MM.1S (cell line): ENCODE data around the gene MYOZ3.
A peak's percentile ranks its signal among the peaks of the same experiment; 100 is the strongest.

ENCODE experiments used
- DNase-seq: peaks from one replicate; pipeline ENCODE4 v3.0.0-alpha.2; 2015
- H2AFZ ChIP-seq: fragments of 300-600 bp; sonication (generic); 2 replicates; pipeline ENCODE4 v1.6.0; 2016; ENCODE audit warnings: antibody characterized with exemption, low read length
- H3F3A ChIP-seq: fragments of 300-600 bp; sonication (generic); 2 replicates; pipeline ENCODE4 v1.6.1; 2016; ENCODE audit warnings: mild to moderate bottlenecking, antibody characterized with exemption, low read length, moderate library complexity, mixed read lengths; ENCODE audit not compliant: insufficient read depth
- H3K27ac ChIP-seq: fragments of 300-600 bp; sonication (generic); 2 replicates; pipeline ENCODE4 v1.5.1; 2016; ENCODE audit warnings: mild to moderate bottlenecking, low read length
- H3K27me3 ChIP-seq: fragments of 300-600 bp; sonication (generic); replicated peaks from 2 replicates; pipeline ENCODE4 v1.6.0; 2016; ENCODE audit warnings: low read length; ENCODE audit not compliant: insufficient read depth
- H3K36me3 ChIP-seq: fragments of 300-600 bp; sonication (generic); replicated peaks from 2 replicates; pipeline ENCODE4 v1.6.1; 2016; ENCODE audit warnings: mild to moderate bottlenecking, low read length, mixed read lengths; ENCODE audit not compliant: insufficient read depth
- H3K4me1 ChIP-seq: fragments of 300-600 bp; sonication (generic); 2 replicates; pipeline ENCODE4 v1.6.1; 2016; ENCODE audit warnings: low read length, mixed read lengths
- H3K4me2 ChIP-seq: fragments of 300-600 bp; sonication (generic); 2 replicates; pipeline ENCODE4 v1.6.0; 2016; ENCODE audit warnings: low read depth, low read length
- H3K4me3 ChIP-seq: fragments of 300-600 bp; sonication (generic); 2 replicates; pipeline ENCODE4 v1.5.1; 2016; ENCODE audit warnings: low read length, mixed read lengths
- H3K79me2 ChIP-seq: fragments of 300-600 bp; sonication (generic); 2 replicates; pipeline ENCODE4 v1.6.1; 2016; ENCODE audit warnings: mixed run types, low read length, mixed read lengths
- H3K9ac ChIP-seq: fragments of 300-600 bp; sonication (generic); 2 replicates; pipeline ENCODE4 v1.6.1; 2016; ENCODE audit warnings: low read length, mixed read lengths
- H3K9me2 ChIP-seq: fragments of 300-600 bp; sonication (generic); replicated peaks from 2 replicates; pipeline ENCODE4 v1.6.1; 2016; ENCODE audit warnings: mild to moderate bottlenecking, low read length, mixed read lengths; ENCODE audit not compliant: insufficient read depth
- H3K9me3 ChIP-seq: fragments of 300-600 bp; sonication (generic); replicated peaks from 2 replicates; pipeline ENCODE4 v1.6.1; 2016; ENCODE audit warnings: mild to moderate bottlenecking, low read length, mixed read lengths; ENCODE audit not compliant: insufficient read depth
- H4K20me1 ChIP-seq: fragments of 300-600 bp; sonication (generic); 2 replicates; pipeline ENCODE4 v1.6.1; 2016; ENCODE audit warnings: mild to moderate bottlenecking, low read length, moderate library complexity, mixed read lengths; ENCODE audit not compliant: insufficient read depth
- CTCF ChIP-seq: fragments of 300-600 bp; sonication (generic); IDR thresholded peaks from 2 replicates; pipeline ENCODE4 v1.5.1; 2016; ENCODE audit warnings: antibody characterized with exemption, low read length, mixed read lengths
- EZH2 ChIP-seq: fragments of 300-600 bp; sonication (generic); optimal IDR thresholded peaks from 2 replicates; pipeline ENCODE3; 2017; ENCODE audit warnings: low read depth, mild to moderate bottlenecking, antibody characterized with exemption, low read length, mixed read lengths
- EZH2phosphoT487 ChIP-seq: fragments of 300-600 bp; sonication (generic); IDR thresholded peaks from 2 replicates; pipeline ENCODE4 v1.6.1; 2018; ENCODE audit warnings: antibody characterized with exemption, low read length

Gene MYOZ3

GRCh38 chr5:150710165-150710564 is 49.1 kb downstream of the MYOZ3 start:
- Histone ChIP-seq H2AFZ (no peak overlapping the region), H3K27ac (no peak overlapping the region), H3K4me1 (no peaks in the 10 kb centered on the region), H3K36me3 (no peaks in the 10 kb centered on the region), H3F3A (0 out of 2 replicates have a peak, but pooled peaks cover 3% of the 10 kb centered on the region), H3K9ac (no peak overlapping the region), H3K9me2 (no peaks in the 10 kb centered on the region), H4K20me1 (no peaks in the 10 kb centered on the region), H3K4me3 (no peak overlapping the region), H3K79me2 (no peaks in the 10 kb centered on the region), H3K4me2 (no peak overlapping the region), H3K9me3 (no peaks in the 10 kb centered on the region), H3K27me3 (no peaks in the 10 kb centered on the region)
- DNase-seq, result no peak
- TF ChIP-seq EZH2, result no peak
- TF ChIP-seq EZH2phosphoT487, result no peak
- peak; percentile 19 for TF ChIP-seq CTCF

- TF ChIP-seq CTCF, result no peak
- TF ChIP-seq EZH2, result no peak
- no peak for TF ChIP-seq EZH2phosphoT487
- no peak overlapping the region for H3K27ac ChIP-seq
- no peaks in the 10 kb centered on the region for H3F3A ChIP-seq
- H3K4me3 ChIP-seq, result no peak overlapping the region
- no peak overlapping the region for H3K4me2 ChIP-seq
- H4K20me1 ChIP-seq, result no peaks in the 10 kb centered on the region
- no peak for DNase-seq
- H3K27me3 ChIP-seq, result no peaks in the 10 kb centered on the region
- no peak overlapping the region for H2AFZ ChIP-seq
- no peaks in the 10 kb centered on the region for H3K9me3 ChIP-seq
- H3K9ac ChIP-seq, result no peak overlapping the region
- H3K79me2 ChIP-seq, result no peaks in the 10 kb centered on the region
- H3K9me2 ChIP-seq, result no peaks in the 10 kb centered on the region
- H3K4me1 ChIP-seq, result no peaks in the 10 kb centered on the region
- H3K36me3 ChIP-seq, result no peaks in the 10 kb centered on the region; the same call in 1 of the 2 replicates
Observed at GRCh38 chr5:150723845-150724244, 62.8 kb downstream of the MYOZ3 start.
